ENCODE measurements around the gene CLDN4.
A peak's percentile ranks its signal among the peaks of the same experiment; 100 is the strongest.
"Not testable (repeated sequence)": the region's sequence is repeated elsewhere in the genome, so short reads cannot be mapped to it uniquely, and the experiment has no call there.

Gene CLDN4

GRCh38 chr7:73841689-73842066 is 10.9 kb downstream of the CLDN4 start:
- no peaks in the 10 kb centered on the region for H3K9me3 ChIP-seq (ENCODE audit: control insufficient read depth in 1 of 2, low read length in 2 of 2)
- peak overlapping the region; percentile 67 to 80 for H3K9ac ChIP-seq (ENCODE audit: low read depth in 1 of 2, low read length in 2 of 2)
- H3K4me3 ChIP-seq (ENCODE audit: low read depth in 1 of 2, low read length in 2 of 2), result peak overlapping the region; percentile 63 to 75
- H3K36me3 ChIP-seq (ENCODE audit: control insufficient read depth in 1 of 2, insufficient read depth in 2 of 2, low read length in 2 of 2), result no peaks in the 10 kb centered on the region
- H3K27me3 ChIP-seq (ENCODE audit: control insufficient read depth in 1 of 2, insufficient read depth in 2 of 2, low read length in 2 of 2), result no peaks in the 10 kb centered on the region
- H3K27ac ChIP-seq (ENCODE audit: low read depth, low read length), result no peak overlapping the region
- peaks cover 5 to 12% of the 10 kb centered on the region in 2 donors for H3K4me1 ChIP-seq (ENCODE audit: control insufficient read depth in 1 of 2, insufficient read depth in 2 of 2, low read length in 2 of 2)

DNA sequence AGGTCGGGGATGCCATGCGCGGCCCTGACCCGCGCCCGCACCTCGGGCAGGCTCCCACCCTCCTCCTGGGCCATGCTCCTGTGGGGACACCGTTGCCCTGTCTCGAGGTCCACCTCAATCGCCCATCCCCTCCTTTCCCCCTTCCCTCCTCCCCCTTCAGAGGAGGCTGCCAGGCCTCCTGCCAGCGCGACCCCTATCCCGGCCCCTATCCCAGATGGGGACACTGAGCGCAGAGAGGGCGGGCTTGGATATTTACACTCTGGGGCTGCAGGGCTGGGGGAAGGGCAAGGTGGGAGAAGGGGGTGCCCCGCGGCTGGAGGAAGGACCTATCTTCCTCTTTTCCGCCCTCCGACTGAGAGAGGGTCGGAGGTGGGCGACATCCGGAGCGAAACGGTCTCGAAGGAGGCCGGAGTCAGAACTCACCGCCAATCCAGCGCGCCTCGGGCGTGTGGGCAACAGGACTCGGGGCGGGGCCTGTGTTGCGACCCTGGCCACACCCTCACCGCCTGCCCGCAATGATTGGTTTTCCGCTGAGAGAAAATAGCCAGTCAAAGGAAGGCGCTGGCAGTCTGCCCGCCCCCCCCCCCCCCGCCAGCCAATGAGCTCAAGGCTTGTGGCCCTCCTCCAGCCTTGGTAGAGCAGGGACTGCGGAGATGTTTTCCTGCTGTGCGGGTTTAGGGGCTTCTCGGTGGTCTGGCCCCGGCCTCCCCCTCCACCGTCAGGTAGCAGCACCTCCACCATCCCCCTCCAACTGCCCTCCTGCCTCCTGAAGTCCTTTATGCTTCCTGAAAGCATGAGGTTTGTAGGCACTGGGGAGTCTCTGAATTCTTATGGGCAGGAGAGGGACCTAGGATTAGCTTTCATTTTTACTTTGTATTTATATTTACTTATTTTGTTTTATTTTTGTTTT is 11.5 kb downstream of the CLDN4 start, which contains the start of gene METTL27:
Gene METTL27, minus strand, starts transcription at position 450 of the 910 bp plus-strand sequence. Its CDS starts 376 bp downstream, at position 74.
- Histone ChIP-seq H3K27me3 (ENCODE audit: control insufficient read depth in 1 of 2, insufficient read depth in 2 of 2, low read length in 2 of 2) (no peaks in the 10 kb centered on the region), H3K27ac (ENCODE audit: low read depth, low read length) (no peak within 1 kb of the TSS), H3K36me3 (ENCODE audit: control insufficient read depth in 1 of 2, insufficient read depth in 2 of 2, low read length in 2 of 2) (no peaks in the 10 kb centered on the region), H3K9me3 (ENCODE audit: control insufficient read depth in 1 of 2, low read length in 2 of 2) (no peaks in the 10 kb centered on the region), H3K9ac (ENCODE audit: low read depth in 1 of 2, low read length in 2 of 2) (peak within 1 kb of the TSS; percentile 67 to 80), H3K4me1 (ENCODE audit: control insufficient read depth in 1 of 2, insufficient read depth in 2 of 2, low read length in 2 of 2) (peaks cover 5 to 12% of the 10 kb centered on the region in 2 donors), H3K4me3 (ENCODE audit: low read depth in 1 of 2, low read length in 2 of 2) (peak within 1 kb of the TSS; percentile 63 to 75)

- Histone ChIP-seq H3K9me3 (ENCODE audit: control insufficient read depth in 1 of 2, low read length in 2 of 2) (no peaks in the 10 kb centered on the region), H3K4me3 (ENCODE audit: low read depth in 1 of 2, low read length in 2 of 2) (no peak overlapping the region), H3K4me1 (ENCODE audit: control insufficient read depth in 1 of 2, insufficient read depth in 2 of 2, low read length in 2 of 2) (peaks cover 8 to 13% of the 10 kb centered on the region in 2 donors), H3K27ac (ENCODE audit: low read depth, low read length) (no peak overlapping the region), H3K9ac (ENCODE audit: low read depth in 1 of 2, low read length in 2 of 2) (no peak overlapping the region), H3K27me3 (ENCODE audit: control insufficient read depth in 1 of 2, insufficient read depth in 2 of 2, low read length in 2 of 2) (no peaks in the 10 kb centered on the region), H3K36me3 (ENCODE audit: control insufficient read depth in 1 of 2, insufficient read depth in 2 of 2, low read length in 2 of 2) (no peaks in the 10 kb centered on the region)
These were observed 13.3 kb downstream of the CLDN4 start for GRCh38 chr7:73844131-73844547.

DNA sequence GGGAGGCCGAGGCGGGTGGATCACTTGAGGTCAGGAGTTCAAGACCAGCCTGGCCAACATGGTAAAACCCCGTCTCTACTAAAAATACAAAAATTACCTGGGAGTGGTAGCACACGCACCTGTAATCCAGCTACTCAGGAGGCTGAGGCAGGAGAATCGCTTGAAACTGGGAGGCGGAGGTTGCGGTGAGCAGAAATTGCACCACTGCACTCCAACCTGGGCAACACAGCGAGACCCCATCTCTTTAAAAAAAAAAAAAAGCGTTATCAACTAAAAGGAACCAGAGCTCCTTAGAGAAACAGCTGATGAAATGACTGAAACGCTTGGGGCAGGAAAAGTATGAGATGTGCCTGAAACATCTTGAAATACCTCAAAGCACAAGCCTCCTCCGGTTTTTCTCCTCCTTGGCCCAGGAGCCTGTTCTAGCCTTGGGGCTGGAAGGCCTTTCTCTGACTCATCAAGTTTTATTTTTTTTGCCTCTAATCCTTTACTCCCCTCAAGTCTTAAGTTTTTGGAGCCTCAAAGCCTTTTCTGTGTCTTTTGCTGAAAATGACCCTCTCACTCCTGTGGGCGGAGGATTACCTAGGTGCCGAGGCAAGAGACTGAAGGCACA is 14.2 kb downstream of the CLDN4 start:
- peaks cover 13 to 14% of the 10 kb centered on the region in 2 donors for H3K4me1 ChIP-seq (ENCODE audit: control insufficient read depth in 1 of 2, insufficient read depth in 2 of 2, low read length in 2 of 2)
- no peak overlapping the region for H3K27ac ChIP-seq (ENCODE audit: low read depth, low read length)
- H3K9me3 ChIP-seq (ENCODE audit: control insufficient read depth in 1 of 2, low read length in 2 of 2), result no peaks in the 10 kb centered on the region
- no peaks in the 10 kb centered on the region for H3K36me3 ChIP-seq (ENCODE audit: control insufficient read depth in 1 of 2, insufficient read depth in 2 of 2, low read length in 2 of 2)
- H3K27me3 ChIP-seq (ENCODE audit: control insufficient read depth in 1 of 2, insufficient read depth in 2 of 2, low read length in 2 of 2), result no peaks in the 10 kb centered on the region
- H3K9ac ChIP-seq (ENCODE audit: low read depth in 1 of 2, low read length in 2 of 2), result no peak overlapping the region
- H3K4me3 ChIP-seq (ENCODE audit: low read depth in 1 of 2, low read length in 2 of 2), result no peak overlapping the region

GRCh38 chr7:73845701-73846195 is 15.0 kb downstream of the CLDN4 start:
- peaks cover 13 to 15% of the 10 kb centered on the region in 2 donors for H3K4me1 ChIP-seq (ENCODE audit: control insufficient read depth in 1 of 2, insufficient read depth in 2 of 2, low read length in 2 of 2)
- H3K27ac ChIP-seq (ENCODE audit: low read depth, low read length); H3K4me3 ChIP-seq (ENCODE audit: low read depth in 1 of 2, low read length in 2 of 2); H3K27me3 ChIP-seq (ENCODE audit: control insufficient read depth in 1 of 2, insufficient read depth in 2 of 2, low read length in 2 of 2); H3K9me3 ChIP-seq (ENCODE audit: control insufficient read depth in 1 of 2, low read length in 2 of 2); H3K36me3 ChIP-seq (ENCODE audit: control insufficient read depth in 1 of 2, insufficient read depth in 2 of 2, low read length in 2 of 2); H3K9ac ChIP-seq (ENCODE audit: low read depth in 1 of 2, low read length in 2 of 2): not testable (repeated sequence)

- Histone ChIP-seq H3K4me1 (ENCODE audit: control insufficient read depth in 1 of 2, insufficient read depth in 2 of 2, low read length in 2 of 2) (peaks cover 13 to 15% of the 10 kb centered on the region in 2 donors), H3K4me3 (ENCODE audit: low read depth in 1 of 2, low read length in 2 of 2) (no peak overlapping the region), H3K9me3 (ENCODE audit: control insufficient read depth in 1 of 2, low read length in 2 of 2) (no peaks in the 10 kb centered on the region), H3K9ac (ENCODE audit: low read depth in 1 of 2, low read length in 2 of 2) (no peak overlapping the region), H3K27ac (ENCODE audit: low read depth, low read length) (no peak overlapping the region), H3K27me3 (ENCODE audit: control insufficient read depth in 1 of 2, insufficient read depth in 2 of 2, low read length in 2 of 2) (no peaks in the 10 kb centered on the region), H3K36me3 (ENCODE audit: control insufficient read depth in 1 of 2, insufficient read depth in 2 of 2, low read length in 2 of 2) (no peaks in the 10 kb centered on the region)
These were observed 17.3 kb downstream of the CLDN4 start for GRCh38 chr7:73847941-73848723.

DNA sequence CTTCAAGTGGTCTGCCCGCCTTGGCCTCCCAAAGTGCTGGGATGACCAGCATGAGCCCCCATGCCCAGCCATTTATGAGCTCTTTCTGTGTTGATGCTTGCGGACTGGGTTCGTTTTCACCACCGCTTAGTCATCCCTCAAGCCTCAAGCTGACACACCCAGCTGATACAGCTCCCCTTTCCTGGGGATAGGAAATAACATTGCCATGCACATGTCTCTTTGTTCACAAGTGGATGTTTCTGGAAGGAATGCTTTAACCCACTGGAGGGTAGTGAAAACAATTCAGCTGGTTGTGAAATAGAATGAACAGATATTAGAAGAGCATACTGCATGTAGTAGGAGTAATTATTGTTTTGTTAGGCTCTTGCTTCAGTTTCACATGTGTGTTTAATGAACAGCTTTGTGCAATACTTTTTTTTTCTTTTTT is 20.0 kb downstream of the CLDN4 start:
- H3K4me3 ChIP-seq (ENCODE audit: low read depth in 1 of 2, low read length in 2 of 2), result no peak overlapping the region
- peaks cover 15% of the 10 kb centered on the region in 2 donors for H3K4me1 ChIP-seq (ENCODE audit: control insufficient read depth in 1 of 2, insufficient read depth in 2 of 2, low read length in 2 of 2)
- H3K9ac ChIP-seq (ENCODE audit: low read depth in 1 of 2, low read length in 2 of 2), result no peak overlapping the region
- no peaks in the 10 kb centered on the region for H3K36me3 ChIP-seq (ENCODE audit: control insufficient read depth in 1 of 2, insufficient read depth in 2 of 2, low read length in 2 of 2)
- H3K27me3 ChIP-seq (ENCODE audit: control insufficient read depth in 1 of 2, insufficient read depth in 2 of 2, low read length in 2 of 2), result no peaks in the 10 kb centered on the region
- H3K9me3 ChIP-seq (ENCODE audit: control insufficient read depth in 1 of 2, low read length in 2 of 2), result no peaks in the 10 kb centered on the region
- no peak overlapping the region for H3K27ac ChIP-seq (ENCODE audit: low read depth, low read length)

DNA sequence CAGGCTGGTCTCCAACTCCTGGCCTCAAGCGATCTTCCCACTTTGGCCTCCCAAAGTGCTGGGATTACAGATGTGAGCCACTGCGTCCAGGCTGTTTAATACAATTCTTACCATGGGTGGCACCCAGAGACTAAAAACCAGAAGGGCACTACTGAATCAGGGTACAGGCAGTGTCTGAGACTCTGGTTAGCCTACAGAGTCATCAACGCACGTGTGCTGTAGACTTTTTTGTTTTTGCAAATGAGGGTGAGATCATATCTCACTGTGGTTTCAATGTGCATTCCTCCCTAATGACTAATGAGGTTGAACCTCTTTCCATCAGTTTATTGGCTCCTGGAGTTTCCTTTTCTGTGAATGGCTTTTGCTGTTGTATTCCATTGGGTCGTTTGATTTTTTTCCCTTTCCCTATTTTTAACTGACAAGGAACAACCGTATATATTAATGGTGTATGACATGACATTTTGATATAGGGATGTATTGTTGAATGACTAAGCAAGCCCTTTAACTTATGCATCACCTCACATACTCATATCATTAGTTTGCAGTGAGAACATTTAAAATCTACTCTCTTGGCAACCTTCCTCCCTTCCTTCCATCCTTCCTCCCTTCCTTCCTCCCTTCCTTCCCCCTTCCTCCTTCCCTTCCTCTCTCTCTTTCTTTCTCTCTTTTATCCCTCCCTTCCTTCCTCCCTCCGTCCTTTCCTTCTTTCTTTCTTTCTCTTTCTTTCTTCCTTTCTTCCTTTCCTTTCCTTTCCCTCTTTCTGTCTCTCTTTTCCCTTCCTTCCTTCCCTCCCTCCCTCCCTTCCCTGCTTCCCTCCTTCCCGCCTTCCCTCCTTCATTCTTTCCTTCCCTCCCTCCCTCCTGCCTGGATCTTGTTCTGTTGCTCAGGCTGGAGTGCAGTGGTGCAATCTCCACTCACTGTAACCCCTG is 20.9 kb downstream of the CLDN4 start:
- no peaks in the 10 kb centered on the region for H3K9me3 ChIP-seq (ENCODE audit: control insufficient read depth in 1 of 2, low read length in 2 of 2)
- H3K4me1 ChIP-seq (ENCODE audit: control insufficient read depth in 1 of 2, insufficient read depth in 2 of 2, low read length in 2 of 2), result peaks cover 15 to 16% of the 10 kb centered on the region in 2 donors
- no peaks in the 10 kb centered on the region for H3K27me3 ChIP-seq (ENCODE audit: control insufficient read depth in 1 of 2, insufficient read depth in 2 of 2, low read length in 2 of 2)
- no peak overlapping the region for H3K4me3 ChIP-seq (ENCODE audit: low read depth in 1 of 2, low read length in 2 of 2)
- H3K27ac ChIP-seq (ENCODE audit: low read depth, low read length), result peak overlapping the region; percentile 13
- no peak overlapping the region for H3K9ac ChIP-seq (ENCODE audit: low read depth in 1 of 2, low read length in 2 of 2)
- H3K36me3 ChIP-seq (ENCODE audit: control insufficient read depth in 1 of 2, insufficient read depth in 2 of 2, low read length in 2 of 2), result no peaks in the 10 kb centered on the region

DNA sequence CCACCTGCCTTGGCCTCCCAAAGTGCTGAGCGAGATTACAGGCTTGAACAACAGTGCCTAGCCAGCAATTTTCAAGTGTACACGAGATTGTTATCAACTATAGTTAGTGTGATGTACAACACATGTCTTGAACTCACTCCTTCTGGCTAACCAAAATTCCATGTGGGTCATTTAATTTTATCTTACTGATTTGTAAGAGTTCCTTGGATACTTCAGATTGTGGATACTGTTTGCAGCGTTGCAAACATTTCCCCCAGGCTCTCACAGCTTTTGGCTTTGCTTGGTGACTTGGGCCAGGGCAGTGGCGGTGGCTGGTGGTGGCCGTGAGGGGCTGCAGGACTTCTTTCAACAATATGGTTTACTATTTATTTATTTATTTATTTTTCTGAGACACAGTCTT is 21.7 kb downstream of the CLDN4 start:
- Histone ChIP-seq H3K36me3 (ENCODE audit: control insufficient read depth in 1 of 2, insufficient read depth in 2 of 2, low read length in 2 of 2) (no peaks in the 10 kb centered on the region), H3K27ac (ENCODE audit: low read depth, low read length) (no peak overlapping the region), H3K27me3 (ENCODE audit: control insufficient read depth in 1 of 2, insufficient read depth in 2 of 2, low read length in 2 of 2) (no peaks in the 10 kb centered on the region), H3K4me3 (ENCODE audit: low read depth in 1 of 2, low read length in 2 of 2) (no peak overlapping the region), H3K9ac (ENCODE audit: low read depth in 1 of 2, low read length in 2 of 2) (no peak overlapping the region), H3K4me1 (ENCODE audit: control insufficient read depth in 1 of 2, insufficient read depth in 2 of 2, low read length in 2 of 2) (peaks cover 15 to 16% of the 10 kb centered on the region in 2 donors), H3K9me3 (ENCODE audit: control insufficient read depth in 1 of 2, low read length in 2 of 2) (no peaks in the 10 kb centered on the region)

All from duodenal mucosa (tissue), 2 donors.